Measurements from ENCODE around the gene PRRC2A. TPM values are rescaled to one million over a fixed set of nuclear protein-coding genes. Genes with fewer than 3 reads are reported as not detected.

Gene PRRC2A
- total RNA-seq, 1 donor from 2014 or later, result 21.1 TPM

- Histone ChIP-seq H3K36me3 (ENCODE audit: control insufficient read depth, insufficient read depth, low read length) (peaks cover 6% of the 10 kb centered on the region), H3K4me3 (ENCODE audit: low read depth, low read length) (peak overlapping the region; percentile 76), H3K27me3 (ENCODE audit: control insufficient read depth, insufficient read depth, low read length) (no peaks in the 10 kb centered on the region)
- TF ChIP-seq CTCF (IDR thresholded peaks at IDR 0.05; ENCODE audit: insufficient read depth, low read length, severe bottlenecking), result no peak
- FAIRE-seq, result no peak
- DNase-seq (ENCODE audit: low read depth), result peak; percentile 56
Measured at GRCh38 chr6:31659649-31660380, 39.3 kb downstream of the PRRC2A start.

- Histone ChIP-seq H3K36me3 (ENCODE audit: control insufficient read depth, insufficient read depth, low read length) (peaks cover 6% of the 10 kb centered on the region), H3K4me3 (ENCODE audit: low read depth, low read length) (peak within 1 kb of the TSS; percentile 76), H3K27me3 (ENCODE audit: control insufficient read depth, insufficient read depth, low read length) (no peaks in the 10 kb centered on the region)
- FAIRE-seq (no peak), DNase-seq (ENCODE audit: low read depth) (peak; percentile 62)
- TF ChIP-seq CTCF (IDR thresholded peaks at IDR 0.05; ENCODE audit: insufficient read depth, low read length, severe bottlenecking), result no peak
Measured at GRCh38 chr6:31660381-31661261, 40.1 kb downstream of the PRRC2A start, which contains the start of gene C6orf47. C6orf47 (minus strand) TSS chr6:31660778; CDS start chr6:31659947, 831 bp downstream.

GRCh38 chr6:31661262-31662123 lies 41.0 kb downstream of the PRRC2A start:
- peaks cover 4% of the 10 kb centered on the region for H3K36me3 ChIP-seq (ENCODE audit: control insufficient read depth, insufficient read depth, low read length)
- H3K27me3 ChIP-seq (ENCODE audit: control insufficient read depth, insufficient read depth, low read length), result no peaks in the 10 kb centered on the region
- no peak for FAIRE-seq
- no peak overlapping the region for H3K4me3 ChIP-seq (ENCODE audit: low read depth, low read length)
- no peak for TF ChIP-seq CTCF (IDR thresholded peaks at IDR 0.05; ENCODE audit: insufficient read depth, low read length, severe bottlenecking)
- no peak for DNase-seq (ENCODE audit: low read depth)

DNA sequence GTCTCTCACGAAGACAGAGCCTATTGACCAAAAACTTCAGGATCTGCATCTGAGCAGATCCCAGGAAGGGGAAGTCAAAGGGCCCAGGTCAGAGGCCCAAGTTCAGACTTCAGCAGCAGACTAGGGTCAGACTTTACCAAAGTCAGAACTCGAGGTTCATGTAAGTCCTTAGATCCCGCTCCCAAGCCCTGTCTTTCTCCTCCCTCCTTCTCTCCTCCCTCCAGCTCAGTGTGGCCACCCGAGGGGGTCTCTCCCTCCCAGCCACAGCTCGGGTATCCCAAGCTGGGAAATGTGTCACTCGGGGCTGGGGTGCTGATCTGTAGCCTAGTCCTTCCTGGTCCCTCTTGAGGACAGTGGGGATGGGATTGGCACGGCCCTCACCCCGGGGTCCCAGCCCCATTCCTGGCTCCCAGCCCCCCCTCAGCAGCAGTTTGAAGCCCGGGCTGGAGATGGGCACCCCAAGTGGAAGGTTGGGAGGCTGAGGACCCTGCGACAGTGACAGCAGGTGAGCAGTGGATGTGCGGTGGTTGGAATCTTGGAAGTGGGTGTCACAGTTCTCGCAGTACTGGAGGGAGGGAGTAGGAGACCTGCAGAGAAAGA lies 41.7 kb downstream of the PRRC2A start:
- H3K36me3 ChIP-seq (ENCODE audit: control insufficient read depth, insufficient read depth, low read length), result peaks cover 6% of the 10 kb centered on the region
- no peak overlapping the region for H3K4me3 ChIP-seq (ENCODE audit: low read depth, low read length)
- no peaks in the 10 kb centered on the region for H3K27me3 ChIP-seq (ENCODE audit: control insufficient read depth, insufficient read depth, low read length)
- no peak for TF ChIP-seq CTCF (IDR thresholded peaks at IDR 0.05; ENCODE audit: insufficient read depth, low read length, severe bottlenecking)
- DNase-seq (ENCODE audit: low read depth), result no peak
- FAIRE-seq, result no peak

All from bronchial epithelial cell (primary cell).